HepG2 (cell line): ENCODE measurements around the gene IL32. TPM values are rescaled to one million over a fixed set of nuclear protein-coding genes. Genes with fewer than 3 reads are reported as not detected.
A peak's percentile ranks its signal among the peaks of the same experiment; 100 is the strongest.

Source experiments
- ATAC-seq: fragments of 200-7000 bp; cut with Tn5 transposase; 3 replicates; pipeline ENCODE4 v1.9.1; 2020; ENCODE audit warnings: mild to moderate bottlenecking, moderate library complexity
- BruUV-seq: library from RNA; stranded (reverse); fragments of 400-500 nt; replicated peaks from 2 replicates; lab custom pipeline; 2021; lab: Mats Ljungman, UMichigan
- CTCF ChIA-PET: fragments of 300-600 bp; formaldehyde crosslinking; extraction: SDS; loops from one replicate; lab custom pipeline; 2021; ENCODE audit warnings: low total read pairs, inconsistent platforms, low intra/inter-chr PET ratio; lab: Yijun Ruan, JAX
- POLR2A ChIA-PET: fragments of 350-600 bp; sonication (Branson Sonifier 250); formaldehyde crosslinking; loops from one replicate; lab custom pipeline; 2020; ENCODE audit warnings: antibody characterized with exemption, inconsistent platforms; lab: Yijun Ruan, JAX
- DNase-seq: peaks from one replicate; pipeline ENCODE4 v3.0.0-alpha.2; 2015; ENCODE audit warnings: low spot score
- FAIRE-seq: peaks from 3 replicates; lab custom pipeline; 2011; peaks lifted over from hg19 to GRCh38; lab: Jason Lieb, UNC
- H2AFZ ChIP-seq: one replicate; pipeline ENCODE4 v1.6.1; 2011; ENCODE audit warnings: low read length, inconsistent platforms
- H3K27ac ChIP-seq: fragments of 300-600 bp; 3 replicates; pipeline ENCODE4 v1.8.0; 2011; ENCODE audit warnings: mixed run types, mild to moderate bottlenecking, mixed read lengths, low read length, inconsistent platforms; ENCODE audit not compliant: insufficient read depth; ENCODE audit errors: extremely low read length
- H3K27me3 ChIP-seq, 2 experiments: fragments of 200-600 bp in 1 of 2; 2 replicates in 1 of 2; 3 replicates in 1 of 2; pipeline versions ENCODE4 v1.6.0 to v1.8.0; 2011; ENCODE audit warnings: low read length in 2 of 2, mild to moderate bottlenecking in 2 of 2, moderate library complexity in 2 of 2, inconsistent platforms in 1 of 2; ENCODE audit not compliant: insufficient read depth in 2 of 2, control insufficient read depth in 1 of 2
- H3K36me3 ChIP-seq, 2 experiments: fragments of 200-600 bp in 1 of 2; replicated peaks in 1 of 2; 2 replicates in 1 of 2; 3 replicates in 1 of 2; pipeline versions ENCODE4 v1.5.1 to v1.8.0; 2011; ENCODE audit warnings: low read length in 2 of 2, inconsistent platforms in 1 of 2; ENCODE audit not compliant: insufficient read depth in 2 of 2, control insufficient read depth in 1 of 2
- H3K4me1 ChIP-seq: 2 replicates; pipeline ENCODE4 v1.5.1; 2012; ENCODE audit warnings: low read length, inconsistent platforms; ENCODE audit not compliant: insufficient read depth
- H3K4me2 ChIP-seq: 2 replicates; pipeline ENCODE4 v1.6.0; 2011; ENCODE audit warnings: low read depth, low read length, inconsistent platforms
- H3K4me3 ChIP-seq, 3 experiments: fragments of 200-600 bp in 1 of 3; sonication (generic), shearing (Covaris generic) in 1 of 3; replicated peaks in 1 of 3; 2 replicates each; pipeline ENCODE4 v1.5.1; 2011 to 2016; ENCODE audit warnings: low read length in 3 of 3, inconsistent platforms in 2 of 3, low read depth in 2 of 3, mild to moderate bottlenecking in 2 of 3, control low read depth in 1 of 3, mixed read lengths in 1 of 3; ENCODE audit not compliant: insufficient read depth in 1 of 3
- H3K79me2 ChIP-seq: one replicate; pipeline ENCODE4 v1.6.1; 2011; ENCODE audit warnings: low read length, inconsistent platforms; ENCODE audit not compliant: insufficient read depth
- H3K9ac ChIP-seq: 2 replicates; pipeline ENCODE4 v1.6.0; 2011; ENCODE audit warnings: mild to moderate bottlenecking, low read depth, low read length, inconsistent platforms; ENCODE audit not compliant: insufficient read depth
- H3K9me3 ChIP-seq: 2 replicates; pipeline ENCODE4 v1.5.1; 2012; ENCODE audit warnings: mild to moderate bottlenecking, low read length
- H4K20me1 ChIP-seq: 2 replicates; pipeline ENCODE4 v1.6.0; 2011; ENCODE audit warnings: inconsistent platforms, mild to moderate bottlenecking, low read length, moderate library complexity; ENCODE audit not compliant: insufficient read depth
- BRF2 ChIP-seq: sonication (generic); formaldehyde crosslinking; IDR thresholded peaks from 2 replicates; pipeline ENCODE4 v1.8.1; 2022; ENCODE audit warnings: mild to moderate bottlenecking, missing genetic modification reagents
- CREB3 ChIP-seq: sonication (generic); formaldehyde crosslinking; IDR thresholded peaks from 2 replicates; pipeline ENCODE4 v1.5.0; 2020; ENCODE audit warnings: missing genetic modification reagents
- FOXP1 ChIP-seq, 2 experiments: fragments of 450-650 bp in 1 of 2; IDR thresholded peaks; 2 replicates each; pipeline ENCODE4 v1.6.1; 2017 to 2018; ENCODE audit warnings: antibody characterized with exemption in 1 of 2
- GABPA ChIP-seq, 2 experiments: IDR thresholded peaks; 2 replicates each; pipeline ENCODE4 v1.6.1; 2011 to 2016; ENCODE audit warnings: low read depth in 2 of 2, low read length in 1 of 2, missing biosample characterization in 1 of 2, missing genetic modification characterization in 1 of 2
- KDM4B ChIP-seq: sonication (generic); formaldehyde crosslinking; IDR thresholded peaks from 2 replicates; pipeline ENCODE4 v1.4.0; 2020; ENCODE audit warnings: missing genetic modification reagents
- KMT2B ChIP-seq: IDR thresholded peaks from 2 replicates; pipeline ENCODE4 v1.6.1; 2016; ENCODE audit warnings: missing genetic modification reagents, missing compliant biosample characterization
- NFRKB ChIP-seq: fragments of 450-650 bp; IDR thresholded peaks from 2 replicates; pipeline ENCODE4 v1.6.1; 2017
- RAD21 ChIP-seq: fragments of 450-650 bp; formaldehyde crosslinking; IDR thresholded peaks from 2 replicates; pipeline ENCODE4 v1.5.0; 2020; ENCODE audit warnings: mild to moderate bottlenecking
- RFX5 ChIP-seq: IDR thresholded peaks from 2 replicates; pipeline ENCODE4 v1.6.1; 2011; ENCODE audit warnings: low read depth, low read length, improper control_type of control experiment
- STAT6 ChIP-seq: sonication (generic); formaldehyde crosslinking; IDR thresholded peaks from 2 replicates; pipeline ENCODE4 v1.4.0; 2020; ENCODE audit warnings: missing genetic modification reagents, mild to moderate bottlenecking, borderline replicate concordance
- U2AF1 ChIP-seq: fragments of 200-400 bp; formaldehyde crosslinking; optimal IDR thresholded peaks from 2 replicates; pipeline ENCODE3; 2017; ENCODE audit warnings: mild to moderate bottlenecking, low read depth, low read length
- ZNF101 ChIP-seq: sonication (generic); formaldehyde crosslinking; IDR thresholded peaks from 2 replicates; pipeline ENCODE4 v1.4.0; 2020; ENCODE audit warnings: mild to moderate bottlenecking, low read depth, missing genetic modification reagents, borderline replicate concordance
- ZNF275 ChIP-seq: sonication (generic); formaldehyde crosslinking; IDR thresholded peaks from 2 replicates; pipeline ENCODE4 v1.8.0; 2022; ENCODE audit warnings: missing genetic modification reagents, mild to moderate bottlenecking, inconsistent platforms, borderline replicate concordance
- ZNF337 ChIP-seq: sonication (generic); formaldehyde crosslinking; IDR thresholded peaks from 2 replicates; pipeline ENCODE4 v1.5.1; 2020; ENCODE audit warnings: missing genetic modification reagents, low read depth, mild to moderate bottlenecking, borderline replicate concordance
- ZNF563 ChIP-seq: sonication (generic); formaldehyde crosslinking; IDR thresholded peaks from 2 replicates; pipeline ENCODE4 v1.8.0; 2022; ENCODE audit warnings: mild to moderate bottlenecking, moderate library complexity, missing genetic modification reagents
- ZNF605 ChIP-seq: sonication (generic); formaldehyde crosslinking; IDR thresholded peaks from 2 replicates; pipeline ENCODE4 v1.8.0; 2022; ENCODE audit warnings: mild to moderate bottlenecking, missing genetic modification reagents
- WGBS: methylation state at CpG from one replicate; pipeline ENCODE4 v1.1.6; 2017; ENCODE audit warnings: low lambda C conversion rate; 5-methylcytosine and 5-hydroxymethylcytosine counted together
- in situ Hi-C: cut with HindIII; loops from 2 replicates; pipeline ENCODE4 v1.10.0; 2017; ENCODE audit warnings: low pct_unique_long_range_greater_than_20kb; ENCODE audit not compliant: extremely low pct_ligation_motif_present
- intact Hi-C: fragments of 100-400 bp; cut with micrococcal nuclease; formaldehyde crosslinking; loops from one replicate; pipeline ENCODE4 v1.10.0; 2022; ENCODE audit not compliant: unreplicated experiment
- polyA plus RNA-seq, 8 experiments: library from polyadenylated mRNA; depleted of rRNA in 3 of 8; stranded (reverse) in 7 of 8; unstranded in 1 of 8; fragments of >200 nt; fragmentation: Illumina TruSeq in 4 of 8; extraction: Trizol in 4 of 8; gene quantifications; 2 replicates each; pipeline versions ENCODE4 v1.2.1 to v1.2.3, GENCODE V29; 2011 to 2016; ENCODE audit warnings: low read depth in 4 of 8, missing spikeins in 1 of 8, mixed read lengths in 1 of 8; ENCODE audit not compliant: insufficient read depth in 1 of 8
- total RNA-seq, 5 experiments: library from RNA; depleted of rRNA; stranded (reverse); fragments of >200 nt; fragmentation: Illumina TruSeq; extraction: Trizol; gene quantifications; 2 replicates each; pipeline ENCODE4 v1.2.3, GENCODE V29; 2016; ENCODE audit warnings: low read depth in 1 of 5

IL32 gene
- total and polyA plus RNA-seq, 2 of the 13 experiments (the other 11 are each of a cell fraction or from before 2014, with no cell fraction given): 115 to 165 TPM

- Histone ChIP-seq H3K4me2 (peak overlapping the region; percentile 88), H4K20me1 (no peaks in the 10 kb centered on the region), H3K36me3 (peaks cover 4 to 5% of the 10 kb centered on the region in 2 experiments; a peak in 4 of 5 replicates), H3K4me3 (peak overlapping the region; percentile 77 to 98 (median 81)), H3K27ac (peak overlapping the region; percentile 30), H3K4me1 (peaks cover 24% of the 10 kb centered on the region), H3K9me3 (no peaks in the 10 kb centered on the region), H3K79me2 (peaks cover 11% of the 10 kb centered on the region), H3K27me3 (no peaks in the 10 kb centered on the region), H3K9ac (peak overlapping the region; percentile 82), H2AFZ (no peak overlapping the region)
- DNase-seq: no peak
- ChIA-PET POLR2A (interaction anchor here (1.0 to 2.1 kb wide), 3 partner anchors 37 to 54 kb away, joined by 4 to 10 read pairs (median 5); partner anchors contain the start of gene IL32), CTCF (no interaction called here)
- TSS peak; percentile 57 for BruUV-seq
- in situ Hi-C loops: no loop called here
- FAIRE-seq: no peak
- intact Hi-C loops: no loop called here
- WGBS: 18% methylated on average over 14 of the region's 19 CpGs
- peak; percentile 43 for ATAC-seq
- no peak for TF ChIP-seq KDM4B (CRISPR knock-in tag)
- TF ChIP-seq RFX5: no peak
- TF ChIP-seq ZNF101: no peak
- no peak for TF ChIP-seq STAT6
- TF ChIP-seq ZNF605 (CRISPR knock-in tag): 0 out of 2 replicates have a peak, but pooled peaks have one; percentile 13
- TF ChIP-seq RAD21 (CRISPR knock-in tag): no peak
- TF ChIP-seq KMT2B: no peak
- no peak for TF ChIP-seq GABPA (IDR thresholded peaks at IDR 0.05; ENCODE audit: low read depth, low read length)
- TF ChIP-seq GABPA (CRISPR knock-in tag; IDR thresholded peaks at IDR 0.05; ENCODE audit: low read depth): no peak
- TF ChIP-seq ZNF337: no peak
- TF ChIP-seq NFRKB: no peak
- no peak for TF ChIP-seq ZNF563 (CRISPR knock-in tag)
- no peak for TF ChIP-seq U2AF1
- TF ChIP-seq CREB3 (CRISPR knock-in tag): peak; percentile 26; the same call in 1 of the 2 replicates
- TF ChIP-seq BRF2 (CRISPR knock-in tag): no peak
- no peak for TF ChIP-seq ZNF275 (CRISPR knock-in tag)
- no peak for TF ChIP-seq FOXP1 (IDR thresholded peaks at IDR 0.05)
- no peak for TF ChIP-seq FOXP1 (CRISPR knock-in tag; IDR thresholded peaks at IDR 0.05)
These were observed 47.6 kb downstream of the IL32 start for GRCh38 chr16:3112881-3113574.
